GM12878 (cell line): ENCODE measurements around the gene CFAP97D2. TPM values are rescaled to one million over a fixed set of nuclear protein-coding genes. Genes with fewer than 3 reads are reported as not detected.

Experiments
- BMI1 ChIP-seq: fragments of 450-650 bp; IDR thresholded peaks from 2 replicates; pipeline ENCODE4 v1.6.1; 2016; ENCODE audit warnings: mild to moderate bottlenecking, moderate library complexity, borderline replicate concordance
- CBX5 ChIP-seq: sonication (generic); IDR thresholded peaks from 2 replicates; pipeline ENCODE4 v1.6.1; 2016; ENCODE audit warnings: low read depth, moderate library complexity, mild to moderate bottlenecking, inconsistent platforms
- CHD2 ChIP-seq: IDR thresholded peaks from 2 replicates; pipeline ENCODE4 v1.6.1; 2011; ENCODE audit warnings: low read depth, low read length, improper control_type of control experiment, borderline replicate concordance
- HDGF ChIP-seq: fragments of 450-650 bp; IDR thresholded peaks from 2 replicates; pipeline ENCODE4 v1.6.1; 2016; ENCODE audit warnings: antibody characterized with exemption
- LARP7 ChIP-seq: fragments of 450-650 bp; IDR thresholded peaks from 2 replicates; pipeline ENCODE4 v1.6.1; 2017; ENCODE audit warnings: mild to moderate bottlenecking
- POLR2A ChIP-seq: IDR thresholded peaks from 2 replicates; pipeline ENCODE4 v1.6.1; 2011; ENCODE audit warnings: low read depth, mild to moderate bottlenecking, low read length
- POLR2AphosphoS5 ChIP-seq: IDR thresholded peaks from 2 replicates; pipeline ENCODE4 v1.6.1; 2011; ENCODE audit warnings: mild to moderate bottlenecking, low read length, inconsistent platforms
- SIX5 ChIP-seq: IDR thresholded peaks from 2 replicates; pipeline ENCODE4 v1.6.1; 2011; ENCODE audit warnings: mild to moderate bottlenecking, low read depth, low read length, moderate library complexity; ENCODE audit not compliant: severe bottlenecking
- SKIL ChIP-seq: fragments of 450-650 bp; IDR thresholded peaks from 2 replicates; pipeline ENCODE4 v1.6.1; 2017; ENCODE audit warnings: mild to moderate bottlenecking, low read depth, inconsistent platforms; ENCODE audit not compliant: poor library complexity, severe bottlenecking
- ZBTB40 ChIP-seq: fragments of 450-650 bp; IDR thresholded peaks from 2 replicates; pipeline ENCODE4 v1.6.1; 2016; ENCODE audit warnings: mild to moderate bottlenecking, moderate library complexity, borderline replicate concordance
- ZNF207 ChIP-seq: fragments of 450-650 bp; IDR thresholded peaks from 2 replicates; pipeline ENCODE4 v1.6.1; 2014; ENCODE audit warnings: antibody characterized with exemption, mild to moderate bottlenecking, borderline replicate concordance
- polyA plus RNA-seq, 11 experiments: library from polyadenylated mRNA; depleted of rRNA in 4 of 11; unstranded in 6 of 11; stranded (reverse) in 5 of 11; fragments of >200 nt; fragmentation: Nextera tagmentation in 4 of 11; fragmentation: Illumina TruSeq in 1 of 11; extraction: Ambion mirVana in 4 of 11; extraction: Trizol in 1 of 11; gene quantifications; 1 replicate in 1 of 11; 2 replicates in 10 of 11; pipeline versions ENCODE4 v1.2.1 to v1.2.3, GENCODE V29; 2011 to 2016; ENCODE audit warnings: inconsistent platforms in 2 of 11, missing spikeins in 2 of 11, low read depth in 1 of 11
- total RNA-seq, 4 experiments: library from RNA; depleted of rRNA in 3 of 4; stranded (reverse); fragments of >200 nt in 3 of 4; fragmentation: Illumina TruSeq in 1 of 4; extraction: Trizol in 1 of 4; gene quantifications; 2 replicates each; pipeline versions ENCODE4 v1.2.1 to v1.2.3, GENCODE V29; 2013 to 2021

Gene CFAP97D2
- total and polyA plus RNA-seq, 10 of the 15 experiments (the other 5 are each of a cell fraction or from before 2014, with no cell fraction given), result not detected

GRCh38 chr13:114164681-114165429 is 14.2 kb upstream of the CFAP97D2 start (continued):
- TF ChIP-seq ZBTB40 (no peak), BMI1 (no peak), HDGF (no peak), ZNF207 (no peak), CHD2 (no peak), LARP7 (no peak), CBX5 (no peak), SIX5 (no peak), POLR2A (no peak), POLR2AphosphoS5 (no peak), SKIL (no peak)
- TF ChIP-seq, all 136 proteins: peak for 0
